NCI-H460 (cell line): Measurements from ENCODE around the gene ASIC3. TPM values are rescaled to one million over a fixed set of nuclear protein-coding genes. Genes with fewer than 3 reads are reported as not detected.

ENCODE experiments used
- DNase-seq: peaks from one replicate; pipeline ENCODE4 v3.0.0-alpha.2; 2016; ENCODE audit warnings: low read depth; ENCODE audit errors: extremely low read depth
- total RNA-seq: library from RNA; depleted of rRNA; stranded (reverse); fragments of >200 nt; shearing (Covaris generic); gene quantifications from 2 replicates; pipeline ENCODE4 v1.2.3, GENCODE V29; 2014

ASIC3 gene
- total RNA-seq, 1 experiment from 2014 or later: 1.1 TPM

DNA sequence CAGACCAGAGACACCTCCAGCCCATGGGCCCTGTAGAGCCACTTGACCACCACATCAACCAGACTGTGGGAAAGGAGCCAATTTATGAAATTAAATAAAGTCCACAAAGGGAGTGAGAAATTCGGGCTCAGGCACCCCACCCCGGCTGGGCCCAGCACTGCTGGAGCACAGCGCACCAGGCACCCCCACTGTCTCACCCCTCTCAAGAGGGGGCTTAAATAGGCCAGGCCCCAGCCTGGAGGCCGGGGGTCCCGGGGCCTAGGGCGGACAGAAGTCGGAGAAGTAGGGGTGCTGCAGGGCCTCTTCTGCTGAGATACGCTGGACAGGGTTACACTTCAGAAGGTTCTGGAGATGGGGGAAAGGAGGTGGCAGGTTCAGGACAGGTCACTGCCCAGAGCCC is 5.4 kb downstream of the ASIC3 start:
- no peak for DNase-seq

DNA sequence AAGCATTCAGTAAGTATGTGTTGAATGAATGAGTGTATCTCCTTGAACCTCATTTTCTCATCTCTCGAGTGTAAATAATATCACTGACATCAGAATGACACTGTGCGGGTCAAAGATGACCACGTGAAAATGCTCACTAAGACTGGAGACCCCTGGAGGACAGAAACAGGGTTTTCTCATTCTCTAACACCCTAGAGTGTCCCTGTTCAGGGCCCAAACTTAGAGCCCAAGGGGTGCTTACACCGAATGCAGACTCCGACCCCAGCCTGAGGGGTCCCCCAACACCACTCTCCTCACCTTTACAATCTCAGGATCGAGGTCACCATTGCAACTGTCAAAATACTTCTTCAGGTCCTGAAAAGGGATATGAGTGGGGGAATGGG is 7.9 kb downstream of the ASIC3 start:
- DNase-seq: no peak

DNA sequence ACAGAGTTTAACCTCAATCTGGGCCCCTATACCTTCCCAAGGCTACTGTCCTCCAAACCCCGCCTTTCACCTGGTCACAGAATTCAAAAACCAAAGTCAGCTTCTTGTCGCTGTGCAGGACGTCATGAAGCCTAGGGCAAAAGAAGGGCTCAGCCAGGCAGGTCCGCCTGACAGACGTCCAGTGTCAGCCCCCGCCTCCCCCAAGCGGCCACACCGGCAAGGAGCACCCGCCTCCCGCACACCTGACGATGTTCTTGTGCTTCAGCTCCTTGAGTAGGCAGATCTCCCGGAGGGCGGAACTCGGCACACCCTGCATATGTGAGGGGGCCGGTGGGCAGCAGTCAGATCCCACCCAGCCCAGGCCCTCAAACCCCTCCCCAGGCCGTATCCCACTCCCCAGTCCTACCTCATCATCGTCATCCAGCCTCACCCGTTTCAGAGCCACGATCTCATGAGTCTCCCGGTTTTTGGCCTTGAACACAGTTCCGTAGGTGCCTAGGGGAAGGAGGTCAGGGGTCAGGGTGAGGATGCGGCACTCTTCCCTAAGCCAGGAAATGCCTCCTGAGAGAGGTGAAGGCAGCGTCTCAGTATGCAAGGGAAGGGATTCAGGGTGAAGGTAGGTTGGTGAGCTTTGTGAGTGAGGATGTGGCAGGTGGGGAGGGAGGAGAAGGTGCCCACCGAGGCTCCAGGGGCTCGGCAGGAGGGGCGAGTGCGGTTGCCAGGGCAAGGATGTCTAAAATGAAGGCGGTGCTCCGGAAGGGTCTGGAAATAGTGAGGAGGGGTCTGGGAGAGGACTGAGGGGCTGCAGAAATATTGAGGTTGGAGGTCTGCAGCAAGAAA is 8.6 kb downstream of the ASIC3 start:
- no peak for DNase-seq

DNA sequence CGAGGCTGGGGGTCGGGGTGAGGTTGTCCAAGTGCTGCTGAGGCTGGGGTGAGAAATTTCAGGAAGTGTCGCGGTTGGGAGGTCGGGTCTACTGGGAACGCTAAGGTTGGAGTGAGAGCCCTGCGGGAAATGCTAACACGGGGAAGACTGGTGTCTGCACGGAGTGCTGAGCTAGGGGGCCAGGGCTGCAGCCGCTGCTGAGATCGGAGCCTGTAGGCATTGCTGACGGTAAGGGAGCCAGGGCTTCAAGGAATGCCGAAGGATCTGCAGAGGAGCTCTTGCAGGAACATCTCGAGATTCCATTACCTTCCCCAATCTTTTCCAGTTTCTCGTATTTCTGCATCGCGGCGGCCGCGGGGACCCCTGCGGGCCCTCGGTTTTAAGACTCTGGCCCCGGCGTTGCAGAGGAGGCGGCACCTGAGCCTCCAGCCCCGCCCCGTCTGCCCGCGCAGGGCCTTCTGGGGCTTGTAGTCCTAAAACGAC is 9.2 kb downstream of the ASIC3 start, which contains the start of gene CDK5:
Gene CDK5, minus strand, starts transcription at position 392 of the 483 bp plus-strand sequence. Its CDS starts 49 bp downstream, at position 343.
- no peak for DNase-seq

DNA sequence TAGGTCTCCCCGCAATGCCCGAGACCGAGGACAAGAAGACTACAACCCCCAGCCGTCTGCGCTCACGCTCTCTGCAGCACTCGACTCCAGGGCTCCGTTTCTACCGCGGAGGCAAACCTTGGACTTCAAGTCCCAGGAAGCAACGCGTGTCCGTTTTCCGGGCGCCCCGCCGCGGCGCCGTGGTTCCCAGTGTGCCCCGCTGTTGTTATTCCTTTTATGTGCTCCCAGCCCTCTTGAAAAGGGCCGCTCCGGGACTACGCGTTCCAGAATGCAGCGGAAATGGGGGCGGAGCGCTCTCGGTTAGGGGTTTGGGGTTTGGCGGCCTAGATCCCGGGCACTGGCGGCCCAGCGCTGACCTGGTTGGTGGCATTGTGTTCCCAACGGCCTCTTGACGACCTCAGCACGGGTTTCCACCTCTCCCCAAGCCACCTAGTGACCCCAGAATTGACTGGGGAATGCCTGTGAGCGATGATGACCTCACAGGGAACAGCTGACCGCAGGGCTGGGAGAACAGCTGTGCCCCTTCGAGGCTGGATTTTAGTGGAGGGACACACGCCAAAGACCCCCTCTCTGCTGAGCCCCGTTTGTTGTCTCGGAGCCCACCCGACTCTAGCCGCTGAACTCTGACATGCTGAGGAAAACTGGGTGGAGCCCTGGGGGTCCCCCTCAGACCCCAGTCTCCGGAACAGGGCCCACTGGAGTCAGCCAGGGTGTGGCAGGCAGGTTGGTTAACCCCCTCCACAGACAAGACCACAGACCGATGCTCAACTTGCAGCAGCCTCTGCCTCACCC is 9.9 kb downstream of the ASIC3 start:
- DNase-seq: peak; percentile 100

DNA sequence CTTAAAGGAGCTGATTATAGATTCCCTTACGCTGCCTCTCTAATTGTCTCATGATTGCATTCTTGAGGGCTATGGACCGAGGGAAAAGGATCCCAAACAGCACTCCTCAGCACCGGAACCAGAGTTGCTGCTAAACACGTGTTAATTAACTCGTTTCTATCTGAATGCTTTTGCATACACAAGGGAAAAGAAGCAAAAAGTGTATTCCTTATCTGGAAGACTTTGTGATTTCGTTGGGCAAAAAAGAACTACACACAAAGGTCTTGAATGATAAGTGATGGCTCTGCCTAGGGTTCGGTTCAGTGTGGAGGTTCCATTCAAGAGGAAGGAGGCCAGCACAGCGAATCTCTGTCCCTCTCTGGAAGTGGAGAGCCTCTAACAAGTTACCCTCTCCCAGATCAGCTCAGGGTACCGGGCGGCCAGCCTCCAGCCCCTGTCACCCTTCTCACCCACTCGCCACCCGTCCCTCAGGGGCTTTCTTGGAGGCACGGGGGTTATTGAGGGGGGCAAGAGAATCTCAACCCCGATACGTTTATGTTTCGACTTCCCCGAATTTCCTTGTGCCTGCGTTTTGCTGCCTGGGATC is 10.5 kb downstream of the ASIC3 start:
- DNase-seq: no peak

DNA sequence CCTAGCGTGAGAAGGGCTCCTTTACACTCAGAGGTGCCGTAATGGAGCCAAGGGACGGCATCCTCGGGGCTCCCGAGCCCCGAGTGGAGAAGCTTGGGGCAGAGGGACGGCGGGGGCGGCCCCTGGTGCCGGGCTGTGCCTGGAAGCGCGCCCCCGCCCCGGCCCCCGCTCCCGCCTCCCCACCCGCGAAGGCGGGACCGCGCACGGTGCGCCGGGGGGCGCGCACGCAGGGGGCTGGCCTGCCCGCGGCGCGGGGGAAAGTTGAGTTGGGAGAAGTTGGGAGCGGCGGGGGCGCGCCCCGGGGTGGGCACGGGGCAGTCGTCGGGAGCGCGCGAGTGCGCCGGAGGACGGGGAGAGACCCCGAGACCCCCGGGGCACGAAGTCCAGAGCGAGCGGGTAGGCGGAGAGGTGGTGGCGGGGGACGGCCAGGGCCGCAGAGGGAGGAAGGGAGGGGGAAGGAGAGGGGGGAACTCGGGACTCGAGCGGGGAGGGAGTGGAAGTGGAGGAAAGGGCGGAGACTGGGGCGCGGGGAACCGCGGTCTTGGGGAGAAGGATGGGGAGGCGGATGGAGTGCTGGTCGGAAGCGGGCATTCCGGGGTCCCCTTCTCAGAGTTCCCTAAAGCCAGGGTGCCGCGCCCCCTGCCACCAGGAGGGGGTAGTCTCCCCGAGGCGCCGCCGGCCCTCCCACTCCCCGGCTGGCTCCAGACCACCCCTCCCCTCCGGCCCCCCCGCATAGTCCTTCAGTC is 11.2 kb downstream of the ASIC3 start, which contains the start of gene SLC4A2:
Gene SLC4A2, plus strand, starts transcription at position 223 of the 746 bp plus-strand sequence. CDS start 2,399 bp downstream, outside the sequence.
- DNase-seq: peak; percentile 61

DNA sequence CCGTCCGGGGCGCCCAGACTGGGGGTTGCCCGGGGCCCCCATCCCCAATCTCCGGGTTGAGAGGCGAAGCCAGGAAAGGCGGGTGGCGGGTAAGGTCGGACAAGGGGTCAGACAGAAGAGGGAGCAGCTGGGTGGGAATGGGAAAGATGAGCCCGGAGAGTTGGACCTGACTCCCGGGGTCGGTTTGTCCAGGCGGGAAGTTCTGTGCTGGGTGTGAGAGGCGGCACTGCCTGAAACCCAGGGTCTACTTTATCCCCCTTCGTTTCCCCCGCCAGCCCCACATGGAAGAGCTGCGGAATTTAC is 11.7 kb downstream of the ASIC3 start:
- no peak for DNase-seq

DNA sequence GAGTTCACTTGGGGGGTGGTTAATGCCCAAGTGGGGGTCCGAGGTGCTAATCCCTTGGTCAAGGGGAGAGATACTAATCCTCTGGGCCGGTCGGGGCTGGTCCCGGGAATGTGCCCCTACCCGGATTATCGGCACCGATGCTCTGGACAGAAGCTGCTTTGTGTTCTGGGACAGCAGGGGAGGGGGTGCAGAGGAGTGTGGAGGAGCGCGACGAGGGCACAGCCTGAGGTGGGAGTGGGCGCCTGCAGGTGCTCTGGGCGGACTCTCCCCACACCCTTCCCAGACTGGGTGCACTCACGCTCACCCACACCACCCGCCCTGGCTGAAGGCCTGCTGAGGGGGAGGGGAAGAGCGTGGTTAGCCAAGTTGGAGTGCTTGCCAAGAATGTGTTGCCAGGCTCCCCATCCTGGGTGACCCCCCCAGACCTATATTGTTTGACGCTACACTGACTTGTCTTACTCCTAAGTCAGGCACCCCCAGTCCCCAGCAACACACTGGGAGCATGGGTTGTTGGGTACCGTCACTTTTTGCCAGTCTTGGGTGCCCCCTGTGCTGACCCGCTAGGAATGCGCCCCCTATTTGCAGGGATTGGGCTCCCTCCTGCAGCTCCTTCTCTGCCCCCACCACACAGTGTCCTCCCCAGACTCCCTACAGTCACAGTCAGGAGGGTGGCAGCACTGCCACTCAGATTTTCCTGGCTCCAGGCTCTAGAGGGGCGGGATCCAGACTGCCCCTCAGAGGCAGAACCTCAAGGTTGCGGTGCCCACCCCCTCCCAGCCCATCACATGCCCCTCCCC is 12.3 kb downstream of the ASIC3 start:
- DNase-seq: no peak

DNA sequence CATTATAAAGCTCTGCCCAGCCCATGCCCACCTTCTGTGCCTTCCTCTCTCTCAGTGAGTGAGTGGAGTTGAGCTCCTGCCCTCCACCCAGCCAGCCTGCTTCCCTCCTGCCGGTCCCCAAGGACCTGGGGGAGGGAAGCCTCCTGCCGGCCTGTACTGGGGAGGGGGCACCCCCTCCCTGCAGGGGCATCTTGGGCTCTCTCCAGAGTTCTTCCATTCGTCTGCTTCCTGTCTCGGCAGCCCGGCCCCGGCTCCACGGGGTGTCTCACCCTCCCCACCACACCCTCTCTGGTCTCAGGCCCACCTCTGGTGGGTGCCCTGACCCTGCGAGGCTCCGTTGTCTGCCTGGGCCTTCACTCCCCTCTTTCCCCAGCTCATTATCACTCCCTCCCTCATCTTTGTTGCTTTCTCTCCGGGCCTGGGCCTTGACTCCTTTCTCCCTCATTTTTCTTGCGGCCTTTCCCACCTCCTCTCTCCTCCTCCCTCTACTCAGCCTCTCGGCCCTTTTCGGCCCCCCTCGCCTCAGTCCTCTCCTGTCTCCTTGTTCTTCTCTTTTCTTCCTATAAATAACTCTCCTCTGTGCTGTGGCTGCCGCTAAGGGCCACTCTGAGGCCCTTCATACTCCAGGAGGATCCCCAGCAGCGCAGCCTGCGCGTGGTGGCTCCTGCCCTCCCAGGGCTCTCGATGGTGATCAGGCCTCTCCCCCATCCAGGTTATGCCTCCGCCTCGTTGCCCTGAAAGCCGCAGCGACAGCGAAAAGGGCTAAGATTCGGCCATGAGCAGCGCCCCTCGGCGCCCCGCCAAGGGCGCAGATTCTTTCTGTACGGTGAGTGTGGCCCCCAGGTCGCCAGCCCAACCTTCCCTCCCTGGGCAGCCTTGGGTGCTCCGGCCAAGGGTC is 13.1 kb downstream of the ASIC3 start:
- DNase-seq: no peak

DNA sequence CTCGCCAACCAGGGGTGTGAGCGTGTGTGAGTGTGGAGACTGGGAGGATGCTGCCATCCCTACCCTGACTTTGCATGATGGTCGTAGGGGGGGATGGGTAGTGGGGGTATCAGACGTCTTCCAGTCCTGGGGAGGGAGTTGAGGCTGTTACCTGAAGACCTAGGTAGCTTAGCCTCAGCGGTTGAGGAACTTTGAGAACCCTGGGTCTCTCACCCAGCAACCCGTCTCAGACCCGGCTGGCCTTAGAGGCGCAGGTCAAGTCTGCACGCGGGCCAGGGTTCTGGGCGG is 13.7 kb downstream of the ASIC3 start:
- no peak for DNase-seq

DNA sequence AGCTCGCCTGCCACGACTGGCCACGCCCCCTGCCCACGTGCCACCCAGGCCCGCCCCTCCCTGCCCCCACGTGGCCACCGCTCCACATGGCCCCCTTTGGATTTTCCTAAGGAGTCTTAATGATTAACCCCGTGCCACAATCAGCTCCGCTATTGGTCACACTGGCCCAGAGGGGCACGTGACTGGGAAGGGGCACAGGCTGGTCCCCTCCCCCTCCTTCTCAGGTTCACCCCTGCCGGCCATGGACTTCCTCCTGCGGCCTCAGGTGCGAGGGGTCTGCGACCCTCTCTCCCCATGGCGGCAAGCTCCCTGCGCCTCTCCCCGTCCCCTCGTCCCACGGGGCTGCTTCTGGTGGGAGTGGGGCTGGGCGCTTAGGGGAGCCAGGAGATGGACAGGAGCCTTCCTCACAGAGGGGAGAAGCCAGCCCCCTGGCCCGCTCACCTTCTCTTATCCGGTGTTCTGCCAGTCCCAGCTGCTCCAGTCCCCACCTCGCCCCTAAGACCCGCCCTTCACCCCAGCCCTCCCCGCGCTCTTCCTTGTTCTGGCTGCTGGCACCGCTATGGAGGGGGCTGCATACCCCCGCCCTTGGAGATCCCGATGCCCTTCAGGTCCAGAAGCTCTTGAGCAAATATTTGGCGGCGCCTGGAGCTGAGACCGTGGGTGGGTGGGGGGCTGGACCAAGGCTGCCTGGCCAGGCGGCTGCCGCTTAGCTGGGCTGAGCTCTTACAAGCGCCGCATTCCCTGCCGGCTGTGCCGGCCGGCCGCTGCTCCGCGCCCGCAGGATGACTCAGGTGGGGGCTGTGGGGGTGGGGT is 14.3 kb downstream of the ASIC3 start:
- DNase-seq: peak; percentile 72

DNA sequence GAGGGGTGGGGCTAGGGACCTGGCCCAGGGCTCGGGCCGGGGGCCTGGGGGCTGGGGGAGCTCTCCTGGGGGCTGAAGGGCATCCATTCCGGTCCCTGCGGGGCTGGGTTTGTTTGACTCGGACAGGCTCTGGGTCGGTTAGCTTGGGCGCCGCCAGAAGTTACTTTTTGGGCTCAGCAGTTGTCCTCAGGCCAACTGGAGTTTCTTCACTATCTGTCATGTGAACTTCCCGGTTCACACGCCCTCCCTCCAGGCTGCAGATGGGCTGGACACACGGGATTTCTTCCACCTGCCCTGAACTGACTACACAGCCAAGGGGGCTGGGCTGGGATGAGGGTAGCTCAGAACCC is 14.9 kb downstream of the ASIC3 start:
- DNase-seq: no peak

DNA sequence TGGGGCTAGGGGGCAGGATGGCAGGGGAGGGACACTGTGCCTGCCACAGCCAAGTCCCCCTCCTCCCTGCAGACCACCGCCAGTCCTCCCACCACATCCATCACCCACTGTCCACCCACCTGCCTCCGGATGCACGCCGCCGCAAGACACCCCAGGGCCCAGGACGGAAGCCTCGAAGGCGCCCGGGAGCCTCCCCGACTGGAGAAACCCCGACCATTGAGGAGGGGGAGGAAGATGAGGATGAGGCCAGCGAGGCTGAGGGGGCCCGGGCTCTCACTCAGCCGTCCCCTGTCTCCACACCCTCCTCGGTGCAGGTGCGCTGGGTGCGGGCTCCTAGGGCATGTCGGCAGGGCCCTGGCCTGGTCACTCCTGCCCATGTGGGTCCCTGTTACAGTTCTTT is 16.1 kb downstream of the ASIC3 start:
- DNase-seq: no peak

DNA sequence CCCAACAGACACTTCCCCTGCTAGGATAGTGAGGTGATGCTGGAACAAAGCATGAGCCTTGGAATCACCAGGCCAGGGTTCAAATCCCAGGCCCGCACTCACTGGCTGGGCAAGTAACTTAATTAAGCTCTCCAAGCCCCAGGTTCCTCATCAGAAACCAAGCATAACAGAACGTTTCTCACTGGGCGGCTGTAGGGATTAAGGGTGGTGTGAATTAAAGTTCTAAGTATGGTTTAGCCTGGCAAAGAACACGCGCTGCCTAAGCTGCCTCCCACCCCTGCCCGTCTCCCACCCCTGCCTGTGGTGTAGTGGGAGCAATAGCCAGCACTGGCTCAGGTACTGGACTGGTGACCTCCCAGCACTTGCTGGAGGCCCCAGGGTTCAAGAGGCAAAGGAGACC is 16.7 kb downstream of the ASIC3 start:
- no peak for DNase-seq

DNA sequence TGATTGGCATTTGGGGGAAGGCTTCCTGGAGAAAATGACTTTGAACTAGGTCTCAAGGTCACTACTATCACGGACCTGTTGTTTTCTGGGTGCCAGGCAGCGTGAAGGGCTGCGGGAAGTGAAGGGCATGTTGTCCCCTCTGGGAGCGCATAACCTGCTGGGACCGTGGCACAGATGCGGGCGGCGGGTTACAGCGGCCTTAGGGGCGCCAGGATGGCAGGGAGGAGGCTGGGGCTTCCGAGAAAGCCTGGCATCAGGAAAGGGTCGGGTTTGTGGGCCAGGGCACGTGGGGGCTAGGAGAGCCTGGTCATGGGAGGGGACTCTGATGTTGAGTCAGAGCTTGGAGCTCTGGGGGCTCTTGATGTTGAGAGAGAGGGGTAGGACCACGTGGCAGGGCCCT is 17.2 kb downstream of the ASIC3 start:
- DNase-seq: no peak

DNA sequence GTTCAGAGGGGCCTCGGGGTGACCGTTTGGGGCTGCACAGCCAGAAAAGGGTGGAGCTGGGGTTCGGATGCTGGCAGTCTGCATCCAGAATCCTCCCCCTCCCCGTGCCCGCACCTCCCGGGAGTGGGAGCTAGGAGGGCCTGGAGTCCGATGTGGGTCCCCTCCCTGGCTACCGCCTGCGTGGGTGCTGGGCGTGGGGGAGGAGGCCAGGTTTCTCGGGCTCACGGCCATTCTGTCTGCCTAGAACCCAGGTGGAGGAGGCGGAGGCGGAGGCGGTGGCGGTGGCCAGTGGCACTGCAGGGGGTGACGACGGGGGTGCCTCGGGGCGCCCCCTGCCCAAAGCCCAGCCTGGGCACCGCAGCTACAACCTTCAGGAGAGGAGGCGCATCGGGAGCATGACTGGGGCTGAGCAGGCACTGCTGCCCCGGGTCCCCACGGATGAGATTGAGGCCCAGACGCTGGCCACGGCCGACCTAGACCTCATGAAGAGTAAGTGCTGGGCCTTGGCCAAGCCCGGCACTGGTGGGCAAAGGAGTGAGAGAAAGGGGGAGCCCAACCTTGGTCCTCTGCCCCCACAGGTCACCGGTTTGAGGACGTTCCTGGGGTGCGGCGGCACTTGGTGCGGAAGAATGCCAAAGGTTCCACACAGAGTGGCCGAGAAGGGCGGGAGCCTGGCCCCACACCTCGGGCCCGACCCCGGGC is 18.1 kb downstream of the ASIC3 start:
- DNase-seq: no peak
